Activated T-helper 1 cell treated with anti-CD3 and anti-CD28 coated beads, Interleukin-2, amount 50 U/mL, for 16 hours (primary cell): ENCODE data around the gene MLLT3.

Experiments used
- DNase-seq, 2 donors: peaks; one replicate each; pipeline ENCODE4 v3.0.0-alpha.2; 2020; ENCODE audit warnings: low read depth in 1 of 2, low spot score in 1 of 2

The MLLT3 gene

GRCh38 chr9:20622330-20623020 lies at the start of gene MLLT3:
Gene MLLT3, minus strand, starts transcription at chr9:20622499.
- peak; percentile 92 to 96 for DNase-seq

- no peak for DNase-seq
These were observed 49.3 kb upstream of the MLLT3 start for GRCh38 chr9:20671635-20672034.

GRCh38 chr9:20670395-20670794 lies 48.1 kb upstream of the MLLT3 start:
- DNase-seq: no peak

- DNase-seq: no peak
These were observed 42.2 kb upstream of the MLLT3 start for GRCh38 chr9:20664501-20664900.

GRCh38 chr9:20663133-20663532 lies 40.8 kb upstream of the MLLT3 start:
- no peak for DNase-seq

- DNase-seq: no peak
These were observed 39.9 kb upstream of the MLLT3 start for GRCh38 chr9:20662156-20662555.

GRCh38 chr9:20659474-20659967 lies 37.2 kb upstream of the MLLT3 start:
- DNase-seq: no peak

GRCh38 chr9:20658677-20659473 lies 36.6 kb upstream of the MLLT3 start:
- no peak for DNase-seq

- DNase-seq: peak in 1 of 2 donors; percentile 18
These were observed 36.0 kb upstream of the MLLT3 start for GRCh38 chr9:20658246-20658667.

GRCh38 chr9:20651939-20652338 lies 29.6 kb upstream of the MLLT3 start:
- DNase-seq: no peak

- DNase-seq: no peak
These were observed 28.5 kb upstream of the MLLT3 start for GRCh38 chr9:20650750-20651299.

- no peak for DNase-seq
These were observed 28.0 kb upstream of the MLLT3 start for GRCh38 chr9:20650313-20650712.

GRCh38 chr9:20649381-20649780 lies 27.1 kb upstream of the MLLT3 start:
- no peak for DNase-seq

- DNase-seq: no peak
These were observed 24.4 kb upstream of the MLLT3 start for GRCh38 chr9:20646656-20647055.

- DNase-seq: no peak
These were observed 21.4 kb upstream of the MLLT3 start for GRCh38 chr9:20643660-20644059.

- DNase-seq: no peak
These were observed 19.7 kb upstream of the MLLT3 start for GRCh38 chr9:20642045-20642444.

- peak; percentile 48 to 72 for DNase-seq
These were observed 18.3 kb upstream of the MLLT3 start for GRCh38 chr9:20640331-20641187.

- no peak for DNase-seq
These were observed 14.7 kb upstream of the MLLT3 start for GRCh38 chr9:20636888-20637440.

- DNase-seq: no peak
These were observed 12.6 kb upstream of the MLLT3 start for GRCh38 chr9:20634895-20635294.

GRCh38 chr9:20632705-20633104 lies 10.4 kb upstream of the MLLT3 start:
- no peak for DNase-seq
